HG03103 (cell line): ENCODE results near the gene IFI35.
"Not testable (repeated sequence)": the region's sequence is repeated elsewhere in the genome, so short reads cannot be mapped to it uniquely, and the experiment has no call there.

Experiments used
- ATAC-seq: cut with Tn5 transposase; IDR thresholded peaks from one replicate; pipeline ENCODE4 v1.9.1; 2021; ENCODE audit warnings: low read depth; ENCODE audit not compliant: unreplicated experiment

Gene IFI35

GRCh38 chr17:43006639-43007551 is at the start of gene IFI35:
TSS of gene IFI35 (plus strand) at chr17:43006784. CDS start at chr17:43006948, 164 bp downstream.
- no peak for ATAC-seq

DNA sequence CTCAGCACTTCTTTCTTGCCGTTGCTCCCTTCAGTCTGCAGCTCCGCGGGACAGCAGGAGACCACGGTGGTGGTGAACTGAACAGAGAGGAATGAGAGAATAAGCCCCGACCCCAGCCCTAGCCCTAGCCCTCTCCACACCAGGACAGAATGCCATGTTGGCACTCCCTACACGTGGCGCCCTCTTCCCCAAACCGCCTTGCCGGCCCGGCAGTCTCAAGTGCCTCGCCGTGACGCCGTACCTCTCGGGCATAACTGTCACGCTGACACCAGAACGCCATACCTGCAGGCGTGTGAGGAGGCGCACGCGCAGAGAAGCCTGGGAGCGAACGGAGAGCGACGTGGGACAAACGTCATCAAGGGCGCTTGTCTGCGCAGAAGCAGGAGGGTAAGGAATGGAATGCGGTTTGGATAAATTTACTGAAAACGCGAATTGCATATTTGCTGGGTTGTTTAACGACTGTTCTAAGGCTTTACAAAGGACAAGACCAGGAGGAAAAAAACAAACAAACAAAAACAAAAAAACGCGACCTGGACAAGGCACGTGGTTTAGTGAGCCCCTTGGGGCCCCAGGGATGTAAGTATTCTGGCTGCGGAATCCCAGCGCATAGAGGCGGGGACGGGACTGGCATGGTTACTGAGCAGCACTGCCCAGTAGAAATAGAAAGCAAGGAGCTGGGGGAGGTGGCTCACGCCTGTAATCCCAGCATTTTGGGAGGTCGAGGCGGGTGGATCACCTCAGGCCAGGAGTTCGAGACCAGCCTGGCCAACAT is 42.2 kb upstream of the IFI35 start, which contains the start of gene AARSD1:
Gene AARSD1, minus strand, starts transcription at position 294 of the 772 bp plus-strand sequence. Its CDS starts 14 bp downstream, at position 280.
- no peak for ATAC-seq

DNA sequence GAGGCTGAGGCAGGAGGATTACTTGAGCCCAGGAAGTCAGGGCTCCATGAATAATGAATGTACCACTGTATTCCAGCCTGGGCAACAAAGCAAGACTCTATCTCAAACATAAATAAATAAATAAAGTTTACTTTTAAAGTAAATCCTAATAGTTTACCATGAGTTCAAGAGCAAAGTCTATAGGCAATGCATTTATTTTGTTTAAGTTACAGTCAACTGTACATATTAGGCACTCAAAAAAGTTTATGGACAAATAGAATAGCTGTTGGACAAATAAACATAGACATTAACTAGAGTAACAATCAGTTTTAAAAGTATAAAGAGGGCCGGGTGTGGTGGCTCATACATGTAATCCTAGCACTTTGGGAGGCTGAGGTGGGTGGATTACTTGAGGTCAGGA is 38.7 kb upstream of the IFI35 start:
- no peak for ATAC-seq

- ATAC-seq: no peak
These were observed 37.5 kb upstream of the IFI35 start for GRCh38 chr17:42969001-42969581.

DNA sequence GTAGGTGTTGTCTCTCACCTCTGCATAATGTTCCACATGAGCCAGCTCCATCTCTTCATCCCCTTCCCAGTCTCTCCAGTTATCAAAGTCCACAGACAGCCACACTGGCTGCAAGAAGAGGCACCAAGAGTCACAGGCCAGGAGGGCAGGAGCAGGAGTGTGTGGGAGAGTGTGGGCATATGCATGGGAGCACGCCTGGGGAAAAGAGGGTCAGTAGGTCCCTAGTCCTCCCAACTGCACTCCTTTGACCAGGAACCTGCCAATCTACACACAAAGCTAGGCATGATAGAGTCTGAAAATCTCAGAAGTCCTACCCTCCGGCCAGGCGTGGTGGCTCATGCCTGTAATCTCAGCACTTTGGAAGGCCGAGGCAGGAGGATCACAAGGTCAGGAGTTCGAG is 35.0 kb upstream of the IFI35 start:
- no peak for ATAC-seq

DNA sequence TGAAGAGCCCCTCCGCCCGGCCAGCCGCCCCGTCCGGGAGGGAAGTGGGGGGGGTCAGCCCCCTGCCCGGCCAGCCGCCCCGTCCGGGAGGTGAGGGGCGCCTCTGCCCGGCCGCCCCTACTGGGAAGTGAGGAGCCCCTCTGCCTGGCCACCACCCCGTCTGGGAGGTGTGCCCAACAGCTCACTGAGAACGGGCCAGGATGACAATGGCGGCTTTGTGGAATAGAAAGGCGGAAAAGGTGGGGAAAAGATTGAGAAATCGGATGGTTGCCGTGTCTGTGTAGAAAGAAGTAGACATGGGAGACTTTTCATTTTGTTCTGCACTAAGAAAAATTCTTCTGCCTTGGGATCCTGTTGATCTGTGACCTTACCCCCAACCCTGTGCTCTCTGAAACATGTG is 33.3 kb upstream of the IFI35 start:
- not testable (repeated sequence) for ATAC-seq

DNA sequence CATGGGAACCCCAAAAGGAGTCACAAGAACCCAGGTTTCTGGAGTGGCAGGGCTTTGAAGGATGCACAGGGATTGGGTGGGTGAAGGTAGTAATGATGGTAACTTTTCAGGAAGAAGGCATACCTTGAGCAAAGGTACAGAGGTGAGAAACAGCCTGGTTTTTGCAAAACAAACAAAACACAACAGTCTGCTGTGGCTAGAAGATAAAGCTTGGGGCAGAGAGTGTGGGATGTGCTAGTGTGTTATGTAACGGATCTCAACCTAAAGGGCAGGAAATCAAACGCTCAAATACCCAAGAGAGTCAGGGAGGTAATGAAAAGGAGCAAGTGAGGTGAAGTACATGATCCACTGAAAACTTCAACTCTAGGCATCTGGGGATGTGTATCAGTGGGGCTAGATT is 31.3 kb upstream of the IFI35 start:
- no peak for ATAC-seq

GRCh38 chr17:42975701-42976100 is 30.9 kb upstream of the IFI35 start:
- not testable (repeated sequence) for ATAC-seq

GRCh38 chr17:42979511-42980273 is 26.9 kb upstream of the IFI35 start, which contains the start of gene PTGES3L:
TSS of gene PTGES3L (minus strand) at chr17:42980080. CDS start at chr17:42980053, 27 bp downstream.
- ATAC-seq: peak; percentile 14

GRCh38 chr17:42980274-42980765 is 26.3 kb upstream of the IFI35 start, which contains the start of gene RUNDC1:
TSS of gene RUNDC1 (plus strand) at chr17:42980565. CDS start at chr17:42980577, 12 bp downstream.
- peak; percentile 56 for ATAC-seq

DNA sequence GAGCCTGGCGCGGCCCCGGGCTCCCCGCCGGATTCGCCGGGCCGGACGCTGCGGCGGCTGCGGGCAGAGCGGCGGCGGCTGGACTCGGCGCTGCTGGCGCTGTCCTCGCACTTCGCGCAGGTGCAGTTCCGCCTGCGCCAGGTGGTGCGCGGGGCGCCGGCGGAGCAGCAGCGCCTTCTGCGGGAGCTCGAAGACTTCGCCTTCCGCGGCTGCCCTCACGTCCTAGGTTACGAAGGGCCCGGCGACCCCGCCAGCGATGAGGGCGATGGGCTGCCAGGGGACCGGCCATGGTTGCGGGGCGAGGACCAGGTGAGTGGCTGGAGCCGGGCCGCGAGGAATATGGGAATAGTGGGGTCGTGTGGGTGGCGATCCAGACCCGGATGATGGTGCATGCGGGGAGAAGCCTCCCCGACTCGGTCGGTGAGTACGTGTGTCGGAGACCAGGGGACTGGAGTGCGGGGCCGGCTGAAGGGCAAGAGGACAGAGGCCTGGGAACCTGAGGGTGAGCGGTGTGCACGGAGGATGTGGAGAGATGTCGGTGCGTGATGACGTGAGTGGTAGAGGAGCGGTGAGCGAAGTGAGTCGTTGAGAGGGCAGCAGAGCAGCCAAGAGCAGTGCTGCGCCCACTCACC is 25.7 kb upstream of the IFI35 start:
- peak; percentile 33 for ATAC-seq

DNA sequence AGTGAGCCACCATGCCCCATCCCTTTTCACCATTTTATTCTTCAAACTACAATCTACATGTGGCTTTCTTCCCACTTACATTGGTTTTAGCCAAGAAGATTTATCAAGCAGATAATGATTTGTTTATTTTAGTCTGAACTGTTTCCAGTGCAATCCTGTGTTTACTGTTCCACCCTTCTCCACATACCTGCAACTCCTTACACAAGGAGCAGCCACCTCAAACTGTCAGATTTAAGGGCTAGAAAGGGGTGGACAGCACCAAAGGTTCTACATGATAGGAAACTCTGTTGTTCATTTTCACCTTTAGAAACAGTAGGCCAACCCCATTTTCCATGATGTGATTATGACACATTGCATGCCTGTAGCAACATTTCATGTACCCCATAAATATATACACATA is 24.3 kb upstream of the IFI35 start:
- no peak for ATAC-seq

DNA sequence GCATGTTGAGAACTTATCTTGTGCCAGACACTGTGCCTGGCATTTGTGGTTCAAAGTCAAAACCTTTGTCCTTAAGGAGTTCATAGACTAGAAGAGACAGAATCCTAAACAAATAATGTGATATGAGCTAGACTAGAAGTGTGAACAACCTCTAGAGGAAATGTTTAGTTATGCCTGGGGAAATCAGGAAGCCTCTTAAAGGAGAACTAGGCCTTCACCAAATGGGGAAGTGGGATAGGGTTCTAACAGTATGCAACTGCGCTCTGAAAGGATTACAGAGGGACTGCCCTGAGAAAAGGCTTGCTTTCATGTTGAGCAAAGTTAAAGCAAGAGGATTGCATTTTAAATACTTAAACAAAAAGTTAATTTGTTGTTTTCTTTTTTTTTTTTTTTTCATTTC is 21.4 kb upstream of the IFI35 start:
- ATAC-seq: no peak

DNA sequence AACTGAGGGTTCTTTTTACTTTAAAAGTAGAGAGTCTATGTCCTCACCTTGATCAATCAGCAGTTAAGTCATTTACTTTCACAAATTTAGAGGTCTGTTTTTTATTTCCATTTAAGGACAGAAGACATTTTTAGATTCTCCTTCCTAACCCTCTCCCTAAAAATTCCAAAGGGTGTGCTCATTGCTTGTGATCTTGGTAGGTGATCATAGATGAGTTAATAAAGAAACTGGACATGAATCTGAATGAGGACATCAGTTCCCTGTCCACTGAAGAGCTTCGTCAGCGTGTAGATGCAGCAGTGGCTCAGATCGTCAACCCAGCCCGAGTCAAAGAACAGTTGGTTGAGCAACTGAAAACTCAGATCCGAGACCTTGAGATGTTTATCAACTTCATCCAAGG is 17.4 kb upstream of the IFI35 start:
- no peak for ATAC-seq

- no peak for ATAC-seq
These were observed 16.6 kb upstream of the IFI35 start for GRCh38 chr17:42989726-42990652.

GRCh38 chr17:42991471-42991870 is 15.1 kb upstream of the IFI35 start:
- ATAC-seq: no peak

GRCh38 chr17:42992872-42993271 is 13.7 kb upstream of the IFI35 start:
- no peak for ATAC-seq

DNA sequence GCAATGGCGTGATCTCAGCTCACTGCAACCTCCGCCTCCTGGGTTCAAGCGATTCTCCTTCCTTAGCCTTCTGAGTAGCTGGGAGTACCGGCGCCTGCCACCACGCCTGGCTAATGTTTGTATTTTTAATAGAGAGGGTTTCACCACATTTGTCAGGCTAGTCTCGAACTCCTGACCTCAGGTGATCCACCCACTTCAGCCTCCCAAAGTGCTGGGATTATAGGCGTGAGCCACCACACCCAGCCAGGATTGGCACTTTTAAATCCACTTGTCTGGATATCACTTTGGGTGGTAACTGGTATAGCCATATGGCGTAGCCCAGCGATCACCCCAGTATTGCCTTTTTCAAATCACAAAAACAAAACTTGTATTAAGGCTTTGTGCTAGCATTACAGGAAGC is 12.7 kb upstream of the IFI35 start:
- not testable (repeated sequence) for ATAC-seq
